Liver (tissue), 9 donors: ENCODE measurements around the gene TMEM212. TPM values are rescaled to one million over a fixed set of nuclear protein-coding genes. Genes with fewer than 3 reads are reported as not detected.

Experiments
- DNase-seq: peaks from one replicate; pipeline ENCODE4 v3.0.0-alpha.2; 2017; ENCODE audit warnings: low spot score
- H3K27ac ChIP-seq, 2 donors: one replicate each; pipeline ENCODE4 v1.7.0; 2013; ENCODE audit warnings: inconsistent platforms in 2 of 2, low read length in 2 of 2, control low read depth in 1 of 2, low read depth in 1 of 2, mild to moderate bottlenecking in 1 of 2
- H3K27me3 ChIP-seq, 4 donors: one replicate each; pipeline versions ENCODE4 v1.6.1 to v1.7.0; 2013; ENCODE audit warnings: low read length in 3 of 4, inconsistent platforms in 1 of 4, mild to moderate bottlenecking in 1 of 4, moderate library complexity in 1 of 4; ENCODE audit not compliant: control insufficient read depth in 4 of 4, insufficient read depth in 4 of 4
- H3K36me3 ChIP-seq, 4 donors: one replicate each; pipeline versions ENCODE4 v1.6.1 to v1.7.0; 2013; ENCODE audit warnings: low read length in 3 of 4, mild to moderate bottlenecking in 3 of 4, low read depth in 1 of 4, moderate library complexity in 1 of 4; ENCODE audit not compliant: control insufficient read depth in 4 of 4, insufficient read depth in 3 of 4
- H3K4me1 ChIP-seq, 4 donors: one replicate each; pipeline versions ENCODE4 v1.6.1 to v1.7.0; 2013; ENCODE audit warnings: low read length in 3 of 4, mild to moderate bottlenecking in 3 of 4, moderate library complexity in 1 of 4; ENCODE audit not compliant: control insufficient read depth in 4 of 4, insufficient read depth in 4 of 4
- H3K4me3 ChIP-seq, 3 donors: one replicate each; pipeline versions ENCODE4 v1.6.1 to v1.7.0; 2013; ENCODE audit warnings: low read length in 3 of 3, control low read depth in 1 of 3, low read depth in 1 of 3, mild to moderate bottlenecking in 1 of 3
- H3K9ac ChIP-seq, 2 donors: one replicate each; pipeline ENCODE4 v1.7.0; 2013; ENCODE audit warnings: low read length in 2 of 2, mild to moderate bottlenecking in 2 of 2, moderate library complexity in 2 of 2, control low read depth in 1 of 2, low read depth in 1 of 2
- H3K9me3 ChIP-seq, 4 donors: one replicate each; pipeline versions ENCODE4 v1.6.1 to v1.7.0; 2013; ENCODE audit warnings: low read length in 3 of 4; ENCODE audit not compliant: control insufficient read depth in 4 of 4
- ATF3 ChIP-seq: IDR thresholded peaks from 2 replicates; pipeline ENCODE4 v1.6.1; 2016; ENCODE audit warnings: antibody characterized with exemption
- CTCF ChIP-seq: fragments of 150-350 bp; IDR thresholded peaks from 2 replicates; pipeline ENCODE4 v1.5.1; 2017; ENCODE audit warnings: improper control_type of control experiment, low read depth, low read length; ENCODE audit not compliant: missing input control
- EGR1 ChIP-seq, 2 donors: IDR thresholded peaks; 2 replicates each; pipeline ENCODE4 v1.6.1; 2016 to 2018; ENCODE audit warnings: antibody characterized with exemption in 2 of 2, low read depth in 2 of 2
- FOXA1 ChIP-seq: IDR thresholded peaks from 2 replicates; pipeline ENCODE4 v1.6.1; 2016; ENCODE audit warnings: antibody characterized with exemption
- FOXA2 ChIP-seq: IDR thresholded peaks from 2 replicates; pipeline ENCODE4 v1.6.1; 2016; ENCODE audit warnings: antibody characterized with exemption
- GABPA ChIP-seq, 2 donors: IDR thresholded peaks in 1 of 2; conservative IDR thresholded peaks in 1 of 2; 2 replicates each; pipeline ENCODE4 v1.6.1; 2016; ENCODE audit warnings: antibody characterized with exemption in 2 of 2, mild to moderate bottlenecking in 1 of 2, moderate library complexity in 1 of 2
- HNF4A ChIP-seq, 2 donors: conservative IDR thresholded peaks; 2 replicates each; pipeline ENCODE4 v1.6.1; 2016; ENCODE audit warnings: antibody characterized with exemption in 2 of 2, mild to moderate bottlenecking in 2 of 2
- HNF4G ChIP-seq: IDR thresholded peaks from 2 replicates; pipeline ENCODE4 v1.6.1; 2016; ENCODE audit warnings: antibody characterized with exemption
- MAX ChIP-seq: IDR thresholded peaks from 2 replicates; pipeline ENCODE4 v1.6.1; 2016; ENCODE audit warnings: antibody characterized with exemption
- NR2F2 ChIP-seq: IDR thresholded peaks from 2 replicates; pipeline ENCODE4 v1.6.1; 2016; ENCODE audit warnings: antibody characterized with exemption
- REST ChIP-seq: IDR thresholded peaks from 2 replicates; pipeline ENCODE4 v1.6.1; 2016; ENCODE audit warnings: antibody characterized with exemption, mild to moderate bottlenecking
- RXRA ChIP-seq, 2 donors: IDR thresholded peaks; 2 replicates each; pipeline ENCODE4 v1.6.1; 2017 to 2018; ENCODE audit warnings: antibody characterized with exemption in 2 of 2, mild to moderate bottlenecking in 1 of 2
- TAF1 ChIP-seq: conservative IDR thresholded peaks from 2 replicates; pipeline ENCODE4 v1.6.1; 2016; ENCODE audit warnings: antibody characterized with exemption, mild to moderate bottlenecking
- YY1 ChIP-seq: IDR thresholded peaks from 2 replicates; pipeline ENCODE4 v1.6.1; 2016; ENCODE audit warnings: antibody characterized with exemption, mild to moderate bottlenecking
- ZBTB33 ChIP-seq: IDR thresholded peaks from 2 replicates; pipeline ENCODE4 v1.6.1; 2016; ENCODE audit warnings: antibody characterized with exemption
- WGBS: extraction: QIAGEN DNeasy Blood & Tissue Kit; methylation state at CpG from one replicate; pipeline ENCODE4 v1.1.7; 2013; 5-methylcytosine and 5-hydroxymethylcytosine counted together
- polyA plus RNA-seq, 2 donors: library from polyadenylated mRNA; stranded (reverse) in 1 of 2; unstranded in 1 of 2; fragments of 200-250 nt in 1 of 2; fragments of >200 nt in 1 of 2; fragmentation: Nextera tagmentation in 1 of 2; extraction: Ambion mirVana in 1 of 2; gene quantifications; one replicate each; pipeline versions ENCODE4 v1.2.1 to v1.2.3, GENCODE V29; 2013 to 2015
- total RNA-seq, 2 donors: library from RNA; depleted of rRNA; stranded (reverse); fragments of >200 nt; gene quantifications; one replicate each; pipeline ENCODE4 v1.2.3, GENCODE V29; 2014
- donor health status: healthy.
- donor health status: healthy.
- donor health status: healthy.
- donor health status: healthy.
- donor health status: healthy.

Gene TMEM212
- total and polyA plus RNA-seq, 4 donors = not detected

GRCh38 chr3:171895291-171895690 lies 52.1 kb downstream of the TMEM212 start:
- Histone ChIP-seq H3K27ac (no peak overlapping the region), H3K9ac (no peak overlapping the region), H3K36me3 (no peaks in the 10 kb centered on the region), H3K27me3 (no peaks in the 10 kb centered on the region), H3K9me3 (no peaks in the 10 kb centered on the region), H3K4me3 (no peak overlapping the region), H3K4me1 (no peaks in the 10 kb centered on the region)
- TF ChIP-seq RXRA (IDR thresholded peaks at IDR 0.05) = no peak
- TF ChIP-seq NR2F2 = no peak
- no peak for TF ChIP-seq EGR1 (IDR thresholded peaks at IDR 0.05; ENCODE audit: low read depth in 2 of 2)
- no peak for TF ChIP-seq MAX
- TF ChIP-seq TAF1 = no peak
- no peak for TF ChIP-seq HNF4A (conservative IDR thresholded peaks at IDR 0.05)
- TF ChIP-seq FOXA1 = no peak
- no peak for DNase-seq

GRCh38 chr3:171895900-171896299 lies 52.8 kb downstream of the TMEM212 start:
- Histone ChIP-seq H3K27ac (no peak overlapping the region), H3K36me3 (no peaks in the 10 kb centered on the region), H3K4me1 (no peaks in the 10 kb centered on the region), H3K27me3 (no peaks in the 10 kb centered on the region), H3K4me3 (no peak overlapping the region), H3K9me3 (no peaks in the 10 kb centered on the region), H3K9ac (no peak overlapping the region)
- 88% methylated on average over 5 of the region's 5 CpGs for WGBS
- TF ChIP-seq YY1 = no peak
- no peak for TF ChIP-seq FOXA2
- TF ChIP-seq HNF4A (conservative IDR thresholded peaks at IDR 0.05) = no peak
- TF ChIP-seq REST = no peak
- TF ChIP-seq NR2F2 = no peak
- no peak for TF ChIP-seq ATF3
- no peak for TF ChIP-seq CTCF
- TF ChIP-seq TAF1 = no peak
- no peak for TF ChIP-seq MAX
- TF ChIP-seq HNF4G = no peak
- no peak for TF ChIP-seq GABPA (IDR thresholded peaks at IDR 0.05 in 1 of 2, conservative IDR thresholded peaks at IDR 0.05 in 1 of 2)
- no peak for TF ChIP-seq ZBTB33
- DNase-seq = no peak
